ENCODE measurements around the gene SRC. TPM values are rescaled to one million over a fixed set of nuclear protein-coding genes. Genes with fewer than 3 reads are reported as not detected.

SRC gene
- total and polyA plus RNA-seq, 2 of the 8 experiments (the other 6 are each of a cell fraction or from before 2014, with no cell fraction given), result 27.6 to 28.8 TPM

GRCh38 chr20:37396416-37397075, 50.6 kb downstream of the SRC start (continued):
- TF ChIP-seq CHD7 (IDR thresholded peaks at IDR 0.05; ENCODE audit: insufficient replicate concordance, low read length) (no peak), NRF1 (IDR thresholded peaks at IDR 0.05; ENCODE audit: low read depth, low read length) (no peak), TAF1 (IDR thresholded peaks at IDR 0.05; ENCODE audit: low read depth, low read length) (0 out of 2 replicates have a peak, but pooled peaks have one; percentile 31), CBX5 (IDR thresholded peaks at IDR 0.05; ENCODE audit: low read depth, low read length) (no peak), ZNF274 (IDR thresholded peaks at IDR 0.05; ENCODE audit: borderline replicate concordance, extremely low read depth, low read length) (no peak), ATF3 (IDR thresholded peaks at IDR 0.05; ENCODE audit: insufficient read depth, low read depth, low read length) (no peak), CREB1 (IDR thresholded peaks at IDR 0.05) (0 out of 2 replicates have a peak, but pooled peaks have one; percentile 7), MAFK (IDR thresholded peaks at IDR 0.05; ENCODE audit: low read depth, low read length) (no peak), CHD1 (IDR thresholded peaks at IDR 0.05; ENCODE audit: low read depth, low read length) (no peak), POLR2AphosphoS5 (IDR thresholded peaks at IDR 0.05; ENCODE audit: low read depth, low read length) (no peak; the same call in 1 of the 2 replicates), FOSL1 (IDR thresholded peaks at IDR 0.05; ENCODE audit: insufficient read depth, low read depth, low read length) (no peak)

Data from H1 (cell line).